GM19468 (cell line): ENCODE data around the gene TSPAN7.

Experiments used
- ATAC-seq: cut with Tn5 transposase; IDR thresholded peaks from one replicate; pipeline ENCODE4 v1.9.1; 2021; ENCODE audit warnings: mild to moderate bottlenecking, moderate library complexity, moderate number of reproducible peaks; ENCODE audit not compliant: unreplicated experiment; ENCODE audit errors: extremely low read depth

The TSPAN7 gene, protein sequence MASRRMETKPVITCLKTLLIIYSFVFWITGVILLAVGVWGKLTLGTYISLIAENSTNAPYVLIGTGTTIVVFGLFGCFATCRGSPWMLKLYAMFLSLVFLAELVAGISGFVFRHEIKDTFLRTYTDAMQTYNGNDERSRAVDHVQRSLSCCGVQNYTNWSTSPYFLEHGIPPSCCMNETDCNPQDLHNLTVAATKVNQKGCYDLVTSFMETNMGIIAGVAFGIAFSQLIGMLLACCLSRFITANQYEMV

GRCh38 chrX:38561126-38561868 is at the start of gene TSPAN7:
Gene TSPAN7 (plus strand): TSS chrX:38561542. CDS start chrX:38561547, 5 bp downstream.
- no peak for ATAC-seq

DNA sequence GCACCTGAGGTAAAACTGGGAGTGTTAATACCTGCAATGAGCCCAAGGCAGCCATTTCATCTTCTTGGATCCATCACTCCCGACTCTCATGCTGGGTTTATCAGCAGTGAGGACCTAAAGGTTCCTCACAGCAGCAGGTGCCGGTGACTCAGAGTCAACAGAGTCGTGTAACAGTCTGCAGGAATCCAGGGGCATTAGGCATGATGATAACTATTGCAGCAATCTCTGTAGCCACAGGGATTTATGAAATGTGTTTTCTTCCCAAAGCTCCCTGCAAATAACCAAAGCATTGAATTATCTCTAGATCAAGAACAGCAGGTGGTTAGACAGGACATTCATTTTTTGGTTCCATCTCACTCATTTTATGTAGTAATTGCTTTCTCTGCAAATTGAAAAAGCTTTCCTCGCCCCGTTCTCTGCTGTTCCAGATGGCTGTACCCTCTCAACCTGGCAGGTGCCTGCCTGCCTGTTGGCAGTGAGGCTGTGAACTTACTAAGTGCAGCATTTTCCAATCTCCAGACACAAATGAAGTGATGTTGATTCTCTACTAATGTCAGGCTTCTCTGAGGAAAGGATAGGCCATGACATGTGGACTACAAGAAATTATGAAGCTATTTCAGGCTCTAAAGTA is 48.1 kb upstream of the TSPAN7 start:
- no peak for ATAC-seq

DNA sequence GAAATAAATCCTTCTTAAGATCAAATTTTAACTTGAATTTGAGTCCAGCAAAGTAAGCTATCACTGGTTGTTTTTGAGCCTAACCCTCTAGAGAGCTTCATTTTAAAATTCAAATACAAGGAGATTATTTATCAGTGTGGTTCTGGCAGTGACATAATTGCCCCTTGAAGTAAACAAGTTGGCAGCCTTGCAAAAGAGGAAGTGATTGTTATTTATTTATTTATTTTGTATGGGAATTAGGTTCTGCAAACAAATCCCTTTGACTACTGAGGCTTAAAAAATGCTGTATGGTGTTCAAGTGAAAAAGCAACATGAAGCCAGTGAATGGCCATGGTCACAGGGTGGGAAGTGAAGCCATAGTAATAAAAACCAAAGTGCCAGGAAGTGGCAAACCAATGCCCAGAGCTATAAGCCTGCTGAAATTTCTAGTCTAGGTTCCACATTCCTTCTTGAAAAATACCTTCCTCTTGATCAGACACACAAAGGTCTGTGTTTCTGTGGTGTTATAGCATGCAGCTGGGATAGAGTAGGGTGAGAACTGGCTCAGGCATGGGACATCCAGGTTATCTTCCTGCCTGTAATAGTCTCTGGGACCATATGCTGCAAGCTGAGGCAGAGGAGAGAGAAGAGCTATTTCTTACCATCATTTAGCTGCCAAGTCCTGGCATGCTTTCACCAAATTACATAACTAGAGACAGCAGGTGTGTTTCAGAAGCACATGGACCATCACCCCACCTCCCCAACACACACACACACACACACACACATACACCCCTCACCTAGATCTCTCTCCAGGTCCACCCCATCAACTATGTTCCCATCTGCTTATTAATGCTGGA is 47.1 kb upstream of the TSPAN7 start:
- ATAC-seq: no peak

- no peak for ATAC-seq
Observed at GRCh38 chrX:38515291-38515690, 46.1 kb upstream of the TSPAN7 start.

DNA sequence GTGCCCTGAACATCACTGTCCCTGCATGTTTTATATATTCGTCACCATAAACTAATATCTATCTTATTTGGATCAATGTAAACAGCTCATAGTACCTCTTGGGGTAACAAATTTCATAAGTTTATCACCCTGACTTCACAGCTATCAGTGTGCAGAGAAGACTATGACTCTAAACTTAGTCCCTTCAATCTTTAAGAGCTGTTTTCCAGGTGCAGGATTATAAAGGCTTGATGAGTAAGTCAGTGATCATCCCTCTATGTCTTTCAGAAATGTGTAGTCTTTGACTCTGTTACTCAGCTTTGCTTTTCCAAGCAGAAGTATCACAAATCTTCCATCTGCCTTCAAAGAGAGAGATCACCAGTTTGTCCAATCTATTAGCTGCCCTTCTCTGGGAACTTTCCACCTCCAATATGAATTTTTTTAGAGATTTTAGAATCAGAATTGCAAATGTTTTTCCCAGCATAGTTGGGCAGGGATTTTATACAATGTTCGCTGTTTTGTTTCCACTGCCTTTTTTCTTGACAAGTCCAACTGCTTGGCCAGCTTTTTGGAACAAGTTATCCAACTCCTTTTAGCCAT is 45.1 kb upstream of the TSPAN7 start:
- no peak for ATAC-seq

DNA sequence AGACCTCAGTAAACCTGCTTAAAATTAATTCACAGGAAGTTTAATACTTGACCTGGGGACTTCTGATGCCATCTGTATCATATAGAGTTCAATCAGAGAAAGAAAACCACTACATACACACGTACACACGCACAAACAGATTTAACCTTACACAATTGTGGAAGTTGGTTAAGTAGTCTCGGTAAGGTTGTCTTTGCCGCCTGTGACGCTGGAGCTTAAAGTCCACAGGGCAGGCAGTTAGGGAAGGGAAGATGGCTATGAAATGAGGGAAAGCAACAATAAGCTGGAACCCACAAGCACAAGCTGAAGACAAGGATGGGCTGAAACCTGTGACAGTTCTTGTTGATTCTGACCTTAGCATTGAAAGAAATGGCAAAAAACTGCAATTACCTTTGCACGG is 41.7 kb upstream of the TSPAN7 start:
- ATAC-seq: no peak

DNA sequence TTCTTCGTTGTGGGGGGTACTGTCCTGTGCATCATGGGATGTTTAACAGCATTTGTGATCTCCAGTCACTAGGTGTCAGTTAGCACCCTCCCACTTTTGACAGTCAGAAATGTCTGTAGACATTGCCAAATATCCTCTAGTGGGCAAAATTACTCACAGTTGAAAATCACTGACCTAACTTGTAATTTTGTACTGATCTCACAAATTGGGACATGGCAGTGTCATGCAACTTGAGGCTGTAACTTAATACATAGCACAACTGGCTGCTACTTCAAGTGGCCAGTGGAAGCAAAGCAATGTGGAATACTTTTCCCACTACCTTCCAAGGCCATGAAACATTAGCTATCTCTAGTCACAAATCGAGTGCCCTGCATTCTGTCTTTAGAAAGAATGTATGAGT is 23.2 kb upstream of the TSPAN7 start:
- no peak for ATAC-seq

- no peak for ATAC-seq
Observed at GRCh38 chrX:38539748-38540147, 21.6 kb upstream of the TSPAN7 start.

- ATAC-seq: no peak
Observed at GRCh38 chrX:38548508-38548907, 12.8 kb upstream of the TSPAN7 start.

DNA sequence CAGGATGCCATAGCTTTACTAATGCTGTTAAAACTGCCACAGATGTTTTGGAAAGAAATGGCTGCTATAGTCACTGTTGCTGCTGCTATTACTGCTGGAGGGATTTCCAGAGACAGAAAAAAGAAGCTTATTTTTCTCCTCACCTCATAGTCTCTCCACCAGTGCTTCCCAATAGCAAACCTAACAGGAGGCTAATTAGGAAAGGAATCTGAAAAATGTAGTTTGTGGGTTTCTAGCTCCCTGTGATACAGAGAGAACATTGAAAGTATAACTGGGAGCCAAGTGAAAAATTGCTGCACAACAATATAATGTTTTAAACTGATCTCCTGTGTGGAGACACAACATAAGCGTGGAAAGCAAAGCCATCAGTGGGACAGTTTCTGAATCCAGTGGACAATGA is 8.6 kb upstream of the TSPAN7 start:
- ATAC-seq: no peak

- no peak for ATAC-seq
Observed at GRCh38 chrX:38558686-38559085, 2.7 kb upstream of the TSPAN7 start.

GRCh38 chrX:38560776-38561125 is 591 bp upstream of the TSPAN7 start:
- ATAC-seq: no peak

DNA sequence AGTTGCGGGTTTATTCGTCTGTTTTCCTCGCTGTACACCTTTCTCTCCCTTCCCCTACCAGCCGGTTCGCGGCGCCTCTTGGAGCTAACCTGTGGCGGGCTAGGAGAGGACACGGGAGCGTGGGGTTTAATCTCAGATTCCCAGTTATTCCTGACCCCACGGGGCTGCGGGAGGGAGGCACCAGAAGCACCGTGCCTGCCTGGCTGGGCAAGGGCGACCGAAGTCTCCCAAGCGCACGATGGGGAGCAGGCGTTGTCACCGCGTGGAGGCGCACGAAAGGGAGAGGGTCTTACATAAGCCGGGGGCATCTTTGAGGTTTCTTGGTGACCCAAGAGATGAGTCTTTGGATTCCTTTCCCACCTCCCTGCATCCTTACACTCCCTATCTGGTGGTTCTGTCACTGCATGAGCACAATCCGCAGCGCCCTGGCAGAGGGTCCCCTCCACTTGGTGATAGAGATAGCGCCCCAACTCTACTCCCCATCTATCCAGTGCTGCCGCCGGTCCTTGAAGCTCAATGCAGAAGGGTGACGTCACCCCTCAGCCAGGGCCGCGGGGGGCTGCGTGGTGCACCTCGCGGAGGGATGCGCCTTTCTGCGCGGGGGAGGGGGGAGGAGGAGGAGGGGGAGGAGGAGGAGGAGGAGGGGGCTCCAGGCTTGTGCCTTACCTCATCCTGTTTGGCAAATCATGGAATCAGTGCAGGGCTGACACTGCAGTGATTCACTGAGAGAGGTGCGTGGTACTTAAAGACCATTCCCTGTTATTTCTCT is 793 bp downstream of the TSPAN7 start:
- no peak for ATAC-seq

DNA sequence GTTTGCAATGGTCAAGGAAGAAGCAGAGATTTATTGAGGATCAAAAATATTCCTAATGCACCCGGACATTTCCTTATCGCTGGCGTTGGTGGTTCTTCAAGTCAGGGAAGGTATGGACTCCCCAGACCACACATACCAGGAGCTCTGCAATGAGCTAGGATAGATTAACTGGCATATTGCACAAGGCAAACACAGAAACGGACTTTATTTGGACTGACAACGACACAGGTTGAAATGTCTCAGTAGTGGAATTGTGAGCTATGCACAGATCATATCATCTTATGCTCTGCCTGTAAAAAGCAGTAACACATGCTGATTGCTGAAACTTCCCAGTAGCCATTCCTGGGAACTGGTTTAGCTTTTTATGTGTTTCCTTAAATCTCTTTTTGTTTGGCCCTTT is 1.7 kb downstream of the TSPAN7 start:
- no peak for ATAC-seq

DNA sequence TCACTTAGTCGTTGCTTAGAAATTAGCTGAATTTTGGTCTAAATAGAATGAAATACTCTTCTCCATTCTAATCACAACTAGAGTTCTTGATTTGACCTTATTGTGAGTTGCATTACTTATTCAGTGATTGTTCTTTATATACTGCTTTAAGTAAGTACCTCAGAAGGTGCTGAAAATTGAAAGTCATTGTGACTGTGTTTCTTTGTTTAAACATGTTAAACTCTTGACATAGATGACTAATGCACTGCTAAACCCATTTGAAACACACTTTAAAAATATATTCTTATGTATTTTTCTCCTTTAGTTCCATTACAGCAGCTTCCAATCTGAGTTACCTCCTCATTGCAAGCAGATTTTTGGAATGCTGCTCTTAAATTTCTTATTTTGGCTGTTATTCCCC is 9.1 kb downstream of the TSPAN7 start:
- ATAC-seq: no peak

DNA sequence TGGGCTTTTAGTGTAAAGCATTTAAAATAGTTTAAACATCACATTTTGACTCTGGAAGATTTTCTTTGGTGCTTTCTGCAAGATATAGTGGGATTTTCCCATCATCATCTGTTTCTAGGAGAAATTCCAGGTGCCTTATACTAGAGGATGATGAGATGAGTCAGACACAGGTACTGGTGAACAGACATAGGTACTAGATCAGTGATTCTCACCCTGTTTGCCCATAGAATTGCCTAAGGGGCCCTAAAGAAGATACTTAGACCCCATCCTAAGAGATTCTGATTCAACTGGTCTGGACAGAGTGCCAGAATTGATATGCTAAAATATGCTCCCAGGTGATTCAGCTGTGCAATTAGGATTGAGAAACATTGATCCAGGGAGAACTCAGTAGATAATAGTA is 9.7 kb downstream of the TSPAN7 start:
- ATAC-seq: no peak

- no peak for ATAC-seq
Observed at GRCh38 chrX:38574858-38575257, 13.5 kb downstream of the TSPAN7 start.

DNA sequence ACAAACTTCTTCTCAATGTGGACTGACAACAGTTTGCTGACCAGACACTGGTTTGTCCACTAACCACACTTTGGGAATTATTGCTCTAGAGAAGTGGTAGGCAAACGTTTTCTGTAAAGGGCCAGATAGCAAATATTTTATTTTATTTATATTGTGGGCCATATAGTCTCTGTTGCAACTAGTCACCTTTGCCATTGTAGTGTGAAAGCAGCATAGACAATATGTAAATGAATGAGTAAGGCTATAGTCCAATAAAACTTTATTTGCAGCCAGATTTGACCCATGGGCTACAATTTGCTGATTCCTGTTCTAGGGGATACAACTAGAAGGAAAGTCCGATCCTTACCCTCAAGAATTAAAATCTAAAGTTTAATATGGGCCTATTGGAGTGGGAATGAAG is 14.5 kb downstream of the TSPAN7 start:
- ATAC-seq: no peak

DNA sequence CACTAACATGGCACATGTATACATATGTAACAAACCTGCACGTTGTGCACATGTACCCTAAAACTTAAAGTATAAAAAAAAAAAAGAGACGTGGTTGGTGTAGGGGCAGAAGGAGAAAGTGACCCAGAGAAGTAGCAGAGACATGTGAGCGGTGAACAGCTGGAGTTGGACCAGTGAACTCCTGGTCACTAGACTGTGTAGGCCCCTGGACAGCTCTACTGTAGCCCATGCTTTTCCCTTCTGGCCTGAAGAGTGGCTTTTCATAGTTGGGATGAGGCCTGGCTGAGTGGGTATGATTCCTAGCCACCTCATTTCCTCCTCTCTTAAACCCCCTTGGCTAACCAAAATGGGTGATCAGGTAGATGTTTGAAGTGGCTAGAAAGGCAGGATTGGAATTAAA is 16.4 kb downstream of the TSPAN7 start:
- ATAC-seq: no peak

DNA sequence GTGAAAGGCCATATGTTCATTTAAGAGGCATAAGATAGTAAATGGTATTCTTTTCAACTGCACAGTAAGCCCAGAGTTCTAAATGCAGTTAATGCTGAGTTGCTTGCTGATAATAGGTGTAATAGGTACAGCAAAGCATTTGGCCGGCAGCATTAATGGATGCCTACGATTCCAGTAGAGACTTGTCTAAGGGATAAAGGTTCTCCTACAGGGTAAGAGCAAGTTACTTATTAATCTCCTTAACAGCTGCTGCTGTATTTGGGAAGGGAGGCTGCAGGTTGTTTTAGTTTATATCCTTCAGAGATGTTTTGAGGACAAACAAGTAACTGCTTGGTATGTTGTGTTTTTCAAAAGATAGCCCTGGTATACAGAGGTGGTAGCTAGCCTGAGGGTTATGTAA is 16.8 kb downstream of the TSPAN7 start:
- ATAC-seq: no peak
